ENCODE results near the gene ZNF532.

ZNF532 gene

DNA sequence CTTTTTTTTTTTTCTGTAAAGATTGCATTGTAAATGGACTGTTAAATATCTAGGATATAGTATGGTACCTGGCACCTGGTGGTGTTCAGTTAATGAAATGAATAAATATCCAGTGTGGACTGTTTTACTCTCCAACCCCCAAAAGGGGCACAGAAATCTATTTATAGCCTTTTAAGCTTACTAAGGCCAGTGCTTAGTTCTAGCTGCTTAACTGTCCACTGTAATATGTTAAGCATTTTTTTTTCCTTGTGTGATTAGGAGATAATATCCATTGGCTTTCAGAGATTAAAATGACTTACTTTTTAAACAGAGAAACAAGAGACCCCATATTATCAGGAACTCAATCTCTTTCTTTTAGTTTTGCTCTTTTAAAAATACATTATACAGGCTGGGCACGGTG, 84.4 kb downstream of the ZNF532 start:
- TF ChIP-seq GATA3 (IDR thresholded peaks at IDR 0.05; ENCODE audit: low read depth, low read length) (no peak), GATA2 (IDR thresholded peaks at IDR 0.05; ENCODE audit: low read depth, low read length) (no peak)

DNA sequence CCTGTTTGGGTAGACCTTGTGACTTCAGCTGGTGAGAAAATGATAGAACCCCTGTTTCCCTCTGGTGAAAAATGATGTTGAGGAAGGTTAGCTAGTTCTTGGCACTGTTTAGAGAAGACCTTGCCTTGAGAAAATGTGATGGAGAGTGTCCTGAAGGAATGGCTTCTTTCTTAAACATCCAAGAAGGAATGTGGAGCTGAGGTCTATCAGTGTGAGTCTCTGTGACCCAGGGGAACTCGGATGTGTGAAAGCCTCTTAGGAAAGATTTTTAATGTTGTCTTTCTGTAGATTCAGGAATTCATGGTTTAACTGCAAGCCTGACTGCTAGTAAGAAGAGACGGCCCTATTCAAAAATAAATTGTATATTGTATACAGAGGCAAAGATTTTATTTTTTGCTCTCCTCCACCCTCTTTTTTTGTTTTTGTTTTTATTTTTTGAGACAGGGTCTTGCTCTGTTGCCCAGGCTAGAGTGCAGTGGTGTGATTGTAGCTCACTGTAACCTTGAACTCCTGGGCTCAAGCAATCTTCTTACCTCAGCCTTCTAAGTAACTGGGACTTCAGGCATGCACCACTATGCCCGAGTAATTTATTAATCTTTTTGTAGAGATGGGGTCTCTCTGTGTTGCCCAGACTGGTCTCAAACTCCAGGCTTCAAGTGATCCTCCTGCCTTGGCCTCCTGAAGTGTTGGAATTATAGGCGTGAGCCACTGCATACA, 87.5 kb downstream of the ZNF532 start:
- no peak for TF ChIP-seq GATA2 (IDR thresholded peaks at IDR 0.05; ENCODE audit: low read depth, low read length)
- no peak for TF ChIP-seq GATA3 (IDR thresholded peaks at IDR 0.05; ENCODE audit: low read depth, low read length)

DNA sequence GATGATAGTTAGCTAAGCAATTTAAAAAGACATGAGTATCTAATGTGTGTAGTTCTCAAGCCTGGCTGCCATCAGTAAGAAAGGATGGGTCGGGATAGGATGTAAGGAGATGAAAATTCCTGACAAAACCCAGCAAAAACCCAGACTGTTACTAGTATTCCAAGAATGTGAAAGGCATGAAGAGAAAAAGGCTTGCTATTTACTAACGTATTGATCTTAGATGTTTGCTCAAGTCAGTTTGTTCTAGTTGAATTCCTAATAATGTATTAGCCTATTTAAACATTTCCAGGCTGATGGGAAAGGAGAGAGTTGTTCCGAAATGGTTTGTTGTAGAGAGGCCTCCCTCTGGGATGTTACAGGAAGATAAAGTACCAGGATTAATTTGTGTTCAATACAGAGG, 88.2 kb downstream of the ZNF532 start:
- TF ChIP-seq GATA3 (IDR thresholded peaks at IDR 0.05; ENCODE audit: low read depth, low read length) (no peak), GATA2 (IDR thresholded peaks at IDR 0.05; ENCODE audit: low read depth, low read length) (no peak)

DNA sequence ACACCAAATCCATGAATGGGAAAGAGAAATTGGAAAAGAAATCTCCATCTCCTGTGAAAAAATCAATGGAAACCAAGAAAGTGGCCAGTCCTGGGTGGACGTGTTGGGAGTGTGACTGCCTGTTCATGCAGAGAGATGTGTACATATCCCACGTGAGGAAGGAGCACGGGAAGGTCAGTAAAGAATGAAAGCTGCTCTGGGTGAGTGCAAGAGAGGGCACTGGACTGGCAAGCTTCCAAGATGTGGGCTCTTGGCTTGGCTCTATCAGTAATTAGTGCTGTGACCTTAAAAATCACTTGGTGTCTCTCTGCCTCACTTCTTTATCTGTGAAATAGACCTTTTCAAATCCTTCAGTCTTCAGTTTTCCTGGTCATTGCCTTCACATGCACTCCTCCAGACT, 89.0 kb downstream of the ZNF532 start:
- TF ChIP-seq GATA3 (IDR thresholded peaks at IDR 0.05; ENCODE audit: low read depth, low read length) (no peak), GATA2 (IDR thresholded peaks at IDR 0.05; ENCODE audit: low read depth, low read length) (no peak)

DNA sequence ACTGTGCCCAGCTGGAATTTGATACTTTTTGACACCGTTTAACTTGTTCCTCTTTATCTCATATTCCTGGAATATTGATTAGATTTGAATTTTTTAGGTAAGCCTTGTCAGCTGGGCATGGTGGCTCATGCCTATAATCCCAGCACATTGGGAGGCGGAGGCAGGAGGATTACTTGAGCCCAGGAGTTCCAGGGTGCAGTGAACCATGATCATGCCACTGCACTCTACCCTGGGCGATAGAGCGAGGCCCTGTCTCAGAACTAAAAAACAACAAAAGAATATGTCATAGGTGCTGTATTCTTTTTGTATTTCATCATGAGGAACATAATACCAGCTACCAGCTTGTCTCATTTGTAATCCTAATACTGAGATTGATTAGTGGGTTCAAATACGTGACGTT, 90.3 kb downstream of the ZNF532 start:
- no peak for TF ChIP-seq GATA3 (IDR thresholded peaks at IDR 0.05; ENCODE audit: low read depth, low read length)

DNA sequence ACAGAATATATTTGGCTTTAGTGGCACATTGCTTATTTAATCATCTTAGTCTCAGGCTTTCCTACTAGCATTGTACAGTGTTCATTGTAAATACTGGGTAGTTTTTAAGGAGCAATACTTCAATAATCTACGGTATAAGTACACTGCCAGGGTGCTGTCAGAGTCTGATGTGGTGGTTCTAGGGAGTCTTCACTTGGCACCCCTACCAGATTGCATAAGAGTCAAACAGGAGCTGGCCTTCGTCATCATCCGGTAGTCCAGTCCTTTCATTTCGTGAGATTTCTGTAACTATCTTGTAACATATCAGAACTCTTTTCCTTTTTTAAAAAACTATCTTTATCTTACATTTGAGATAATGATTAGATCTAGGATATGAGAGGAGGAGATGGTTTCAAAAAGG, 91.1 kb downstream of the ZNF532 start:
- TF ChIP-seq GATA3 (IDR thresholded peaks at IDR 0.05; ENCODE audit: low read depth, low read length) (no peak), GATA2 (IDR thresholded peaks at IDR 0.05; ENCODE audit: low read depth, low read length) (no peak)

DNA sequence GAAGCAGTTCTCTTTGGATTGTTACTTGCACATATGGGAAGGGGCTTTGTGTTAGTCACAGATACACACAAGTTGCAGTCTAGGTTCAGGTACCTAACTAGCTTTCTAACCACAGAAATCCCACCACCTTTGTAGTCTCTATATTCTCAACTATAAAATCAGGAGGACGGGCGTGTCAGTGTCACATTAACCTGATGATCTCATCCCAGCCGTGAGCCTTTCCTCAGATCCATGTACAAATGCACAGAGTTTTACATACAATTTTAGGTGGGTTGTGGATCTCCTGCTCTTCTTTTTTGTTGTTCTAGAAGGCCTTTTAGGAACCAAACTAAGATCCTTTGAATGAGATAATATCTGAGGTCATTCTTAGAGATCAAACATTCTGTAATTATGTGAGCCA, 94.0 kb downstream of the ZNF532 start:
- TF ChIP-seq GATA3 (IDR thresholded peaks at IDR 0.05; ENCODE audit: low read depth, low read length) (no peak), GATA2 (IDR thresholded peaks at IDR 0.05; ENCODE audit: low read depth, low read length) (no peak)

DNA sequence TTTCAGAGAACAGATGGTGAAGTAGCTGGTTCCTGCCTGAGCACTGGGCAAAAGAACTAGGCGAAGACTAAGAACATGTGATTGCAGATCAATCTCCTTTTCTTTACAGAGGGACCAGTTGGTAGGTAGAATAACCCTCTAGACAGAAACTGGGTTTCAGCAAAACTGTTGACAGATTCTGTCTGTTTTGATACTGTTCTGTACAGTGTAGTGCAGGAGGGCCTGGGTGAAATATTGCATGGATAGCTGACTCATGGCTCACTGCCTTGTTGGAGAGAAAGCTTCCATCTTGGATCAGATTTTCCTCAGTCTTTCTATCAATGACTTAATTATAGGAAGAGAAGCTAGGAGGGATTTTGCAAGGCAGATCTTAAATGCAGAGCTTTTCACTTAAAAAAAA, 95.8 kb downstream of the ZNF532 start:
- TF ChIP-seq GATA2 (IDR thresholded peaks at IDR 0.05; ENCODE audit: low read depth, low read length) = no peak
- TF ChIP-seq GATA3 (IDR thresholded peaks at IDR 0.05; ENCODE audit: low read depth, low read length) = no peak

DNA sequence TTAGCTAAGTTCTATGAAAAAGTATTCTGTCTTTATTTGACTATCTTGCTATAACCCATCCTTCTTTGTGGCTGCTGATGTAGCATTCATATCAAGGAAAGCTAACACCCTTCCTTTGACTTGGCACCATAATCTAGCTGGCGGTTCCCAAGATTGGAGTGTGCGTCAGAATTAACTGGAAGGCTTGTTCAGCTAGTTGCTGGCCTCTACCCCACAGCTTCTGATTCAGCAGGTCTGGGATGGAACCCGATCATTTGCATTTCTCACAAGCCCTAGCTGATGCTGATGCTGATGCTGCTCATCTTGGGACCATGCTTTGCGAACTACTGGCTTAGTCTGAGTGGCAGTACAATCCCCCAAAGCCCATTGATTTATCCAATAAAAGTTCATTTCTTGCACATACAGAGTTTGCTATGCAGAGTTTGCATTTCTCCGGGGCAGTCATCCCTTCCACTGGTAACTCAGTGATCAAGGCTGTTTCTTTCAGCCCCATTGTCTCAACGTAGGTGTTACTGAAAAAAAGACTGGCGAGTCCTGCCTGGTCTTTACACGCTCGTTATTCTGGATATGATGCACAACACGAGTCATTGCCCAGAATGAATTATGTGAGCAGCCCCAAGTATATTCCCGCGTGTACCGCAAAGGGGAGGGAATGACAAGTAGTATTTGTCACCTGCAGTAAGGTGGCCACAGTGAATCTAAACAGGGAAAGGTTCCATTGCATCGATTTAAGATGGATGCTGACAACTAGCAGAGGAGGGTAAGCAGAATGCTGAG, 96.5 kb downstream of the ZNF532 start:
- TF ChIP-seq GATA2 (IDR thresholded peaks at IDR 0.05; ENCODE audit: low read depth, low read length) (no peak), GATA3 (IDR thresholded peaks at IDR 0.05; ENCODE audit: low read depth, low read length) (no peak)

DNA sequence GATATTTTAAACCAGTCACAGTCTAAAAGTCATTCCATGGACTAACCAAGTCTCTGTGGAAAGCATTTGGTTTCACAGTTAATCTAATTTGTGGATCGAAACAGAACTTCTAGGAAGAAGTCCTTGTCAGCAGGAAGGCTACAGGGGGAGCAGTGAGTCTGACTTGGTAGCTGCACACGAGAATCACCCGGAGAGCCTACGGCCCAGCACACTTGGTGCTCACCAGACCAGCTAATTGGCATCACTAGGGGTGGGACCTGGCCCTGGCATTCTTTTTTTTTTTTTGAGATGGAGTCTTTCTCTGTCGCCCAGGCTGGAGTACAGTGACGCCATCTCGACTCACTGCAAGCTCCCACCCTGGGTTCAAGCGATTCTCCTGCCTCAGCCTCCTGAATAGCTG, 97.7 kb downstream of the ZNF532 start:
- TF ChIP-seq GATA3 (IDR thresholded peaks at IDR 0.05; ENCODE audit: low read depth, low read length) (no peak), GATA2 (IDR thresholded peaks at IDR 0.05; ENCODE audit: low read depth, low read length) (no peak)

DNA sequence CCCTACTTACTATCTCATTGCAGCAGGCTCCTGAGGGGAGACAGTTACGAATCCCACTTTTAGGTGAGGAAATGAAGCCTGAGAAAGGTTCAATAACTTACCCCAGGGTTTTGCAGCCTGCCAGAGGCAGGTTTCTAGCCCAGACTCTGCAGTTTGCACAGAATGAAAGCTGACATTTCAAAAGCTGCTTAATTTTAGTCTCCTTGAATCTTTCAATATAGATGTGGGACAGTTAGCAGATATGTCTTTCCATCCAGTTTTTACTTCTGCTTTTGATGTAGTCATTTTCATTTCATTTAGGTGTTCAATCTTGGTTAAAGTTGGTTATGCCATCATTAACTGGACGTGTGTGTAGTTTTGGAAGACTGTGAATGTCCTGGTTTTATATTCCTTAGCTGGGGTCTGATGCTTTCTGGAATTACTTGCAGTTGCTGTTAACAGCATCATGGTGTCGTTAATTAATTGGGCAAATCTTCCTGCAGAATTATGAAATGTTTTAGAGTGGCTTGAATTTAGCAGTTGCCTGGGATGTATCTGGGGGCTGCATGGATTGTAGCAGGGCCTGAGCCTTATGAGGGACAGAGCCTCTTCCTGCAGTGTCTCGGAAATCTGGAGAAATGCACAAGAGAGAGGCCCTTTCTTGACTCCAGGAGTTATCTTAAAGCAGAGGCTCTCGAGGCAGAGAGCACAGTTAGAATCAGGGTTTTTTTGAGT, 100.8 kb downstream of the ZNF532 start:
- TF ChIP-seq GATA2 (IDR thresholded peaks at IDR 0.05; ENCODE audit: low read depth, low read length) (no peak), GATA3 (IDR thresholded peaks at IDR 0.05; ENCODE audit: low read depth, low read length) (no peak)

DNA sequence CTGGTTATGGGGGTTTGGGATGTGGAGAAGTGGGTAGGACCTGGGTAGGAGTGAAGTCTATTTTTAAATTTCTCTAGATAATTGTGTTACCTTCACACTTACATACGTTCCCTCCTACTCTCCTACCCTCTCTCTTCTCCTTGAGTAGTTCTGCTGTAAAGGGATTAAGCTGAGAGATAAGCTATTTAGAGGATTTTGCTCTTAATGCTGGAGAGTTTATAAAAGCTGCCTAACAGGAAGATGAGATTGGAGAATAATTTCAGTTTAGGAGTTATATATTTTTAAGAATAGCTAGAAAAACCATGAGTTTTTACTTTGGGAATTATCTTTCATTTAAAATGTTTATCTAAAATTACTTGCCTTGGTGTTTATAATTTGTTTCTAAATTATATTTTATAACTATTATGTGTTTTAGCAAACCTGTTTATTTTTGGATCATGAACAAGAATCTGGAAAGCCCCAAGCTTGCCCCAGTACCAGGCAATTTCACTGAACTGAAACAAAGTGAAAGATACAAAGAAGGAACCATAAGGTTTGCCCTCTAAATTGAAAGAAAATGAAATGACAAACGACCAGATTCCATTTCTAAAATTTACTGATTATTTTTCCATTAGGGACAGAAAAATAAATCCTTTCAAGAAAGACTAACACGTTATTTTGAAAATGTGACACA, 101.5 kb downstream of the ZNF532 start:
- TF ChIP-seq GATA3 (IDR thresholded peaks at IDR 0.05; ENCODE audit: low read depth, low read length) = no peak
- TF ChIP-seq GATA2 (IDR thresholded peaks at IDR 0.05; ENCODE audit: low read depth, low read length) = no peak

DNA sequence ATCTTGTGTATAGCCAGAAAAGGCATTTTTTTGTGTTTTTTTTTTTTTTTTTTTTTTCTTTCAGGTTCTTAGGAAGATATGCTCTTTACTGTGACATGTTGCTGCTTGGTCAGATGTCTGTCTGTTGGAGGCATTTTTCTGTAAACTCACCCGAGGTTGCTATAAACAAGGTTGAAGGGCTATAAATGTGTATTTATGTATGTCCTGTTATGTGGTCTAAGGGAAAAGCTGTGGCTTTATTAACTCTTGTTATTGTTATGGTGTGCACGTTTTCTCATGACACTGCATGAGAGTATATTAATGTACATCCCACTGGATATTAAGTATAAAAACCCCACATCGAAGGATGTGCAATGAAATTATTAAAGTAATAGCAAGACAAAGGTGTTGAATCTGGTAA, 102.0 kb downstream of the ZNF532 start:
- TF ChIP-seq GATA2 (IDR thresholded peaks at IDR 0.05; ENCODE audit: low read depth, low read length) (no peak), GATA3 (IDR thresholded peaks at IDR 0.05; ENCODE audit: low read depth, low read length) (no peak)

DNA sequence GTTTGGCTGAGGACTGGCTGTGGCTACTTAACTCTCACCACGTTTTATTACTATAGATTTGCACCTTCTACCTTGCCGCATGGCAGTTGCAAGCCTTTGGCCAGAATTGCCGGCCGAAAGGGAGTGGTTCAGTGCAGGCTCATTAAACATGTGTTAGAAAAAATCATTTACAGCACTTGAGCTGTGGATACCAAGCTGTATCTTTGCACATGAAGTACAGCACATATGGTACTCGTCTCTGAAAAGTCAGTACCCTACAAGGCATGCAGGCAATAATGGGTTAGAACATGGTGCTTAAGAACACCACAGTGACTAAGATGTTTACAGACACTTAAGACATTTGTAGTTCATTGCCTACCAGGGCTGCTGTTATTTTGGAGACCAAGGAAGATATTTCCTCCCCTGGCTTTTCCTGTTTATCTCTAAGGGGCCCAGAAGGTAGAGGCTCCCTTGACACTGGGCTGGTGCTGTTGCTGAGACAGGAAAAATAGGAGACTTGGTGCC, 103.1 kb downstream of the ZNF532 start:
- TF ChIP-seq GATA3 (IDR thresholded peaks at IDR 0.05; ENCODE audit: low read depth, low read length) (no peak), GATA2 (IDR thresholded peaks at IDR 0.05; ENCODE audit: low read depth, low read length) (no peak)

Measured in SH-SY5Y (cell line).